ENCODE data around the gene MSI2. TPM values are rescaled to one million over a fixed set of nuclear protein-coding genes. Genes with fewer than 3 reads are reported as not detected.

Gene MSI2
- total RNA-seq, 2 donors from 2014 or later: 23.2 to 30.9 TPM

DNA sequence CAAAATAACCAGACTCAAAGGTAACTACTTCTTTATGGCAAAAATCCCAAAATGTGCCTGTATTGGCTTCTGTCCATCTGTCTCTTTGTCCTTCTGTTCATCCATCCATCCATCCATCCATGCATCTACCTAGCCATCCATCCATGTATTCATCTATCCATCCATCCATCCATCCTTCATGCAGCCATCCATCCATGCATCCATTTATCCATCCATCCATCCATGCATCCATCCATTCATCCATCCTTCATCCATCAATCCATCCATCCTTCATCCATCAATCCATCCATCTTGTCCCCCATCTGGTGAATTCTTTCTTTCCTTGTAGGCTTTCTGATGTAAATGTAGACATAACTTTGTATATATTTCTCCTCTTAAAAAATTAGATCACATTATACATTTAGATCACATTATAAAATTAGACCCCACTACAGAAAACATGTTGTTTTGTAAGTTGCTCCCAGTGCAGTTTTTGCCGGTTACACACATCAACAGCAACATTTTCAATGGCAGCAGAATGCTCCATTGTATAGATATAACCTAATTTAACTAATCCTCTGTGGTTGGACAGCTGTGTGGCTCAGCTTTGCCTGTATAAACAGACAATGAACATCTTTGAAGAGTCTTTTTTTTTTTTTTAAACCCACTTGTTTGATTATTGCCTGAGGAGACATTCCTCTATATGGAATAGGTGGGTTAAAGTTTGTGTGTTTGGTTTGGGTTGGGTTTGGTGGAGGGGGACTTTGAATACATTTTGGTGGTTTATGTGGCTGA lies 72.0 kb downstream of the MSI2 start:
- DNase-seq (ENCODE audit: low spot score): no peak

DNA sequence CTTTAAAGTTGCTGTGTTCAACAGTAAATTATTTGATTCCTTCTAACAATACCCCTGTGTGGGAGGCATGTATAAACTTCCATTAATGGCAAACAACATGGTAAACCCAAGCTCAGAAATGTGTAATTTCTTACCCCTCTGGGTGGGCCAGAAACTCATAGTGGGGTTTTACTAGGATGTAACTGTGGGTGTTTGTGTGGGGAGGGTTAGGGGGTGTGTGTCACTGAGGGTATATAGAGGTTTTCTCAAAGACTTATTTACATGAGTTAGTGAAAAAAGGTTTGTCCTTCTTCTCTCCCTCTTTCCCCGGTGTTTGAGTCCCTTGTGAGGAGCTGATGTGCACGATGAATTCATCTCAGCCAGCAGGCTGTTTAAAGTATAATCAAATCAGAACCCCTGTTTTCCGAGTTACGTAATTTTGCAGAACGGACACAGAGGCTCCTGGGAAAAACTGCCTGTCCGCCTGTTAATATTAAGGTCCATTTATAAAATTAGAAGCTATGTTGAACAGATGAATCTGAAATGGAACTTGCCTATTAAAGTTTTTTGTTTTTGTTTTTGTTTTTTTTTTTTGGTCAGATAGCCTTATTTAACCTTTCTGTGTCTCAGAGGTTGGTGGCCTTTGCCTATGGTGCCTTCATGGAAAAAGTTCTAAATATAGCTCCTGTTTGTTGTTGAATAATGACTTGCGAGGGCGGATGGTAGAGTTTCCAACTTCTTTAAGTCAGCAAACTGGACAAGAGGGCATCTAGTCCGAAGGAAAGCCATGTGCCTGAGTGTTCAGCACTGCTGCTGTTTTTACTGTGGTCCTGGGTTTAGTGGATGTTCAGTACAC lies 73.3 kb downstream of the MSI2 start:
- DNase-seq (ENCODE audit: low spot score): no peak
- intact Hi-C loops (cut with DNase I): no loop called here

More for the DNA sequence above, 72.0 kb downstream of the MSI2 start:
- intact Hi-C loops (cut with DNase I): no loop called here

DNA sequence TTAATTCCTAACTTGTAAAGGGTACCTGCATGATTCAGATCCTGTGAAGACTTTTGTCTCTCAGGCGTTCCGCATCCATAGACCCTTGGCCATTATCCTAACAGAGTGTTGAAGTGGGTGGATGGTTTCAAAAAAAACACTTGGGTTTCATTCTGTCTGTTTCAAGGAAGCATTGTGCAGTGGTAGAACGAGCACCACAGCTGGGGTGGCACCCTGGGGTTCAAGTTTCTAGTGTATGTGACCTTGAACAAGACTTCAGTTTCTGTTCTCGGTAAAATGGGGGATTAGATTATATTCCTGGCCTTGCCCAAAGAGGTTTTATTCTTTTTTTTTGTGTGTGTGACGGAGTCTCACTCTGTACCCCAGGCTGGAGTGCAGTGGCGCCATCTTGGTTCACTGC lies 74.3 kb downstream of the MSI2 start:
- DNase-seq (ENCODE audit: low spot score): no peak

DNA sequence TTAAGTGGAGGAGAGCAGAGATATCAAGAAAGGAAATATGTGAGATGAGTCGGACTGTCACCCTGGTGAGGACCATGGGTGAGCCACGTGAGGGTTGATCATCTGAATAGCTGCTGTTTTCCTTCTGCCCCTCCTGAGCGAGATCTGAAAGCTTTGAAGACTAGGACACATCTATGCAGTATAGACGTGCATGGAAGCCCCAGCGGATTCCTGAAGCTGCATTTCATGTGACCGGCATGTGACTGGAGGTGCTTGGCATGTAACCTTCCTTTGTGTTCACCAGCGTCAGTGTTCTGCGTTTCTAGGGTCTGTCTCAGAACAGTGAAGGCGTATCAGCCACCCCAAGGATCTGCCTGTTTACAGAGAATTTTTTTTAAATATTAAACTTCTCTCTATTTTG lies 75.1 kb downstream of the MSI2 start:
- intact Hi-C loops (cut with DNase I): no loop called here
- DNase-seq (ENCODE audit: low spot score): no peak

More for the DNA sequence above, 74.3 kb downstream of the MSI2 start:
- intact Hi-C loops (cut with DNase I): no loop called here

DNA sequence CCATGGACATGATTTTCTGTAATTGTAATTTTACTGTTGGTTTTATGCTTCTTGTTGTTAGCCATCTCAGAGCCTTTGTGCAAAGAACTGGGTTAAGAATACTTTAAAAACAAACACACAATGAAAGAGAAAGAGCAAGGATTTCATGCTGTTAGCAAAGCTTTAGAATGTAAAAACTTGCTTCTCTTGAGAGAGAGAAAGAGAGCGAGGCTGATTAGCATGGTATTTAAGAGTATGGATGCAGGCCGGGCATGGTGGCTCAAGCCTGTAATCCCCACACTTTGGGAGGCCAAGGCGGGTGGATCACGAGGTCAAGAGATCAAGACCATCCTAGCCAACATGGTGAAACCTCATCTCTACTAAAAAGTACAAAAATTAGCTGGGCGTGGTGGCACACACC lies 76.2 kb downstream of the MSI2 start:
- intact Hi-C loops (cut with DNase I): no loop called here
- DNase-seq (ENCODE audit: low spot score): no peak

DNA sequence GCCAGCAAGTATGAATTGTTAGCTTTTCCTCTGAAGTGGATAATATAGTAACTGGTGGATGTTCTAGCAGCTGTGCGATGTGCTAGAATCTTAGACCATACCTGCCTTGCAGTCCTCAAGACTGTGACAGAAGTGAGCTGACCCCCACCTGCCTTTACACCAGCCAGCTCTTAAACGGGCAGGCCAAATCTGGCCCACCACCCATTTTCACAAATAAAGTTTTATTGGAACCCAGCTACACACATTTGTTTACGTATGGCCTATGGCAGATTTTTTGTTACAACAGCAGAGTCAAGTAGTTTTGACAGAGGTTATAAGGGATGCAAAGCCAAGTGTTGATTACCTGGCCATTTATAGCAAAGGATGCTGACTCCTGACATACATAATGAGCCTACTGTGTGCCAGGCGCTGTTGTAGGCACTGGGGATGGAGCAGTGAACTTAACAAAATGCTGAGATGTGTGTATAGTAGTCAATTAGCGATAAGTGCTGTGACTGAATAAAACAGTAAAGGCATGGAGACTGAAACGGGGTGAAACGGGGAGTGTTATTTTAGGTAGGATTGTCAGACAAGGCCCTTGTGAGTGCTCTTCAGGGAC lies 79.0 kb downstream of the MSI2 start:
- intact Hi-C loops (cut with DNase I): no loop called here

DNA sequence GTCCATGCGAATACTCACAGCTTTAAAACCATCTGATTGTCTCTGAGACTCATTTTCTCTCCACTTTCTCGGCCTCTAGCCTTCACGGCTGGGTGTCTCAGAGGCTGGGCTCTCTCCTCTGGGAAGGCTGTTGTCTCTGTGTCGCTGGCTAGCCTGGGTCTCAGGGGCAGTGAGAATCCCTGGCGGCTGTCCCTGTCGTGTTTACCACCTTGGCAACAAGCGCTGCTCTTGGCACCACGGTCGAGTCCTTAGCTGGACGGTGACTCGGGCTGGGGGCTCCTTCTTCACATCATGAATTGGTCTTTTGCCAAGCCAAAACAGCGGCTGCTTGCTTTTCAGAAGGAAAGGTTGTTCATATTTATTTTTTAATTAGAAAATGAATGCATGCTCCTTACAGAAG lies 81.1 kb downstream of the MSI2 start:
- intact Hi-C loops (cut with DNase I): no loop called here
- no peak for DNase-seq (ENCODE audit: low spot score)

More for the DNA sequence above, 79.0 kb downstream of the MSI2 start:
- DNase-seq (ENCODE audit: low spot score): no peak

DNA sequence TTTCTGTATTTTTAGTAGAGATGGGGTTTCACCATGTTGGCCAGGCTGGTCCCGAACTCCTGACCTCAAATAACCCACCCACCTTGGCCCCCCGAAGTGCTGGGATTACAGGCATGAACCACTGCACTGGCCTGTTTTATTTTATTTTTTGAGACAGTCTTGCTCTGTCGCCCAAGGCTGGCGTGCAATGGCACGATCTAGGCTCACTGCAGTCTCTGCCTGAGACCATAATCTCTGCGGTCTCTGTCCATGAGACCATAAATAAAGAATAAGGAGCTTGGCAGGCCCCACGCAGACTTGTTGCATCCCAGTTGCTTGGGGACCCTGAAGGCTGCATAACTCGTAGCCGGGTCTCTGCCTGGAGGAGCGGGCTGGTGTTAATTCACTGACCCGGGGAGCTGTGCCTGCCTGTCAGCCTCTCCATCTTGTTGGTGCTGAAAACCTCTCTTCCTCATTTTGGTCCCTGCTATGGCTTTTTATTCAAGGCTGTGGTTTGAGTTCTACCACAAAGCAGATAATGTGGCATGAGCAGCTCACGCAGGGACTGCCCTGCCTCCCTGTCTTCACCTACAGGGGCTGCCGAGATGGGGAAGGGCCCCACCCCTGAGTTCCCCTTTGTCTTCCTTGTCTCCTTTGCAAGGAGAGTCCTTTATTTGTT lies 82.1 kb downstream of the MSI2 start:
- intact Hi-C loops (cut with DNase I): no loop called here
- DNase-seq (ENCODE audit: low spot score): no peak

DNA sequence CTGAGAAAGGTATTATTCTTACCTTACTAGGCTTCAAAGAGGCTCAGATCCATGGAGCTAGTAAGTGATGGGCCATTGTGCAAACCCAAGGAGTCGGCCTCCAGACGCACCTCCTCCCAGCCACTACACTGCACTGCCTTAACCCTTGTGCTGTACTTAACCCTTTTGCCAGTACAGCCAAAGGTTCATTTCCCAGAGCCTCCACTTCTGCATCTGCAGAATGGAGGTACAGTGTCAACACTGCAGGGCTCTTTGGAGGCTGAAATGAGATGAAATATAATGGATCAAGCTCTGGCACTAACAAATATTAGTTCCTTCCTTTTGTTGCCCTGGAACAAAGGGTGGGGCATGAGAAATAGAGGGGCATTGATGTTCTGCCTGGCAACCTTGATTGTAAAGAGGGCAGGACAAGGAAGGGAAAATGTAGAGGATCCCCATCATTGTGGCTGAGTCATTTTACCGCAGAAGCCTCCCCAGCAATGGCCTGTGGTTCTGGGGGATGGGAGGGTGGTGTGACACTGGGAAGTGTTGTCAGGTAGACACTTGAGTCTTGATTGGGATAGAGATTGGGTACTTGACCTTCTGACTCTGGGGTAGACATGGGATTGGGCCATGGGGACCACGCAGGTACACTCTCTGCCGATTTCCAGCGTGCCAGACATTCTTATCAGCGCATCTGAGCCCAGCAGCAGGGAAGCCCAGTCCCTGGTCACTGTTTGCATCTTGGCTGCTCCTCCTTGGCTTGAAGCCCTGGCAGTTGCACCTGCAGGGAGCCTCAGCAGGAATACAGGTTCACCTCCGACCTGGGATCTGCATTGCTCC lies 84.0 kb downstream of the MSI2 start:
- no peak for DNase-seq (ENCODE audit: low spot score)
- intact Hi-C loops (cut with DNase I): no loop called here

DNA sequence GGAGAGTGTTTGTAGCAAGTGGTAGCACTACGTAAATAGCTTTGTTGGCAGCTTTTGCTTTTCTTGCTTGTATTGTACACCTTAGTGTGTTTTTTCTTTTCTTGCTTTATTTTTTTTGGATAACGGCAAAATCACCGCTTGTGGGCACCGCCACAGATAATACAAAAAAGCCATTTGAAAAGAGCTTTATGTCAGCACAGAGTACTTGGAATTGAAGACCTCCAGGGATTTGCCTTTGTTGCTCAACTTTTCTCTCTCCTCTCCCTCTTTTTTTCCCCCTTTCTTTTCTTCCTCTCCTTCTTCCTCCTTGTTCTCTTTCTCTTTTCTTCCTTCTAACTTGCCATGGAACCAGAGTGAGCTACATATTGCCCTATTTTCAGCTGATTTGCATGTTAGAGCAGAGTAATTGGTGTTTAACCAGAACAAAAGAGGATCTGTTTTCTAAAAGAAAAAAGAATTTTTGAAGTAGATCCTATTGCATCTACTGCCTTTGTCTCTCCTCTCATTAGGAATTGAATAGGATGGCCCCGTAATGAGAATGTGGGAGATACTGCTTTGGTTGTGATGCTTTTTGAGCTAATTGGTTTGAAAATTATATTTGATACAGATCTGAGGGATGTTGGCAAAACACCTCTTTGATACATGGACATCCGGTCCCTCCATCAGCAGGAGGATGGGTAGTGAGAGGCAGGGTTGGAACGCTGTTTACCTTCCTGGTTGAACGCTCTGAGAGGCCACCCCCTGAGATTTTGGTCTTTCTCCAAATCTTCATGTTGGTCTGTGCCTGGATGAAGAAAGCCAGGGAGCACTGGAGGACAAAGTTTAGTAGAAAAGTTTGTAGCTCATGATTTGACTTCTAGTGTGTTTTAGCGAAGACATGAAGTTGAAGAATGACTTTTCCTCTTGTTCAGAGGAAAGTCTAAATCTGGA lies 85.6 kb downstream of the MSI2 start:
- intact Hi-C loops (cut with DNase I): no loop called here
- no peak for DNase-seq (ENCODE audit: low spot score)

DNA sequence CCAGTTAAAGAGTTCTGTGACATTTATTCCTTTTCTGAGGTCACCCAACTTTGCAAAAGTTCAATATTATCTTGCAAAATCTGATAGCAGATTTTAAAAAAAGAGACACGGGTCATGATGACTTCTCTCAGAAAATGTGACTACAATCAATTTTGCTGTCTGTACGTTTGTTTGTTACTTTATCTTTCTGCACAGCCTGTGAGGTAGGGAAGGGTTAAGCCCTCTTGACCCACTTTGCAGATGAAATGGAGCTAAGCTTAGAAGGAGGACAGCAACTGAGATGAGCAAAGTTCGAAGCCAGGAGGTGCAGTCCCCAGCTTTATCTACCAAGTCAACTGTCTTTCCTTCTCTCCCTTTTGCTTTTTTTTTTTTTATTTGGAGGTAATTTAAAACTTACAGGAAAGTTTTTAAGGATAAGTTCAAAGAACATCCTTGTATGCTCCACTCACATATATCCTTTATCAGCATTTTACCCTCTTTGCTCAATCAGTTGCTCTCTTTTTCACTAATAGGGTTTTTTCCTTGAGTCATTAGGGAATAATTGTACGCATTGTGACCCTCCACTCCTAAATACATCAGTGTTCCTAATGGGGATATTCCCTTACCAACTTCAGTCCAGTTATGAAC lies 86.8 kb downstream of the MSI2 start:
- no peak for DNase-seq (ENCODE audit: low spot score)
- intact Hi-C loops (cut with DNase I): no loop called here

DNA sequence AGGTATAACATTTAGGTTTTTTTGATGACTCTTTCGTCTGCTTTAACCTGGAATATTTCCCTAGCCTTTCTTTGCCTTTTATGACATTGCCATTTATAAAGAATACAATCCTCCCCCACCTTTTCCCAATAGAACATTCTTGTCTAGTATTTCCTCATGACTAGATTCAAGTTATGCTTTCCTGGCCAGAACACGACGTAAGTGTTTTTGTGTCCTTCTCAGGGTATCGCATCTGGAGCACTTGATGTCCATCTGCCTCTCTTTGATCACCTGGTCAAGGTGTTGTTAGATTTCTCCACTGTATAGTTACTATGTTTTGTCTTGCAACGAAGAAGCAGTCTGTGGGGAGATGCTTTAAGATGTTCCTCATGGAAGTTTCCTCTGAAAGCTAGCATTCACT lies 87.4 kb downstream of the MSI2 start:
- intact Hi-C loops (cut with DNase I): no loop called here
- DNase-seq (ENCODE audit: low spot score): no peak

DNA sequence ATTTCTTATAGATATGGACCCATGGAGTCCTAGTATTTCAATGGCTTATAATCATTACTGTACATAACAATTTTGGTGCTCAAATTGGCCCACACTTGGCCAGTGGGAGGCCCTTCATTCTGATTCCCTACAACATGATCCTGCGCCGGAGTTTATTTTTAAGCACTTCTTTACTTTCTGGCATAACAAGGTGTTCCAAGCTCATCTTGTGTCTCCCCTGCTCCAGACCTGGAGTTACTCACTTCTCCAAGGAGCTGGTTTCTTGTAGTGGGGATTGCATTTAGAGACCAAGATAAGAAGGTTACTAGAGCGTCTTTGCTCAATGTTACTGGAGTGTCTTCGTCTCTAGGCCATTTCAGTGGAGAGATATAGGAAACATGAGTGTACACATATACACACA lies 87.9 kb downstream of the MSI2 start:
- DNase-seq (ENCODE audit: low spot score): no peak
- intact Hi-C loops (cut with DNase I): no loop called here

DNA sequence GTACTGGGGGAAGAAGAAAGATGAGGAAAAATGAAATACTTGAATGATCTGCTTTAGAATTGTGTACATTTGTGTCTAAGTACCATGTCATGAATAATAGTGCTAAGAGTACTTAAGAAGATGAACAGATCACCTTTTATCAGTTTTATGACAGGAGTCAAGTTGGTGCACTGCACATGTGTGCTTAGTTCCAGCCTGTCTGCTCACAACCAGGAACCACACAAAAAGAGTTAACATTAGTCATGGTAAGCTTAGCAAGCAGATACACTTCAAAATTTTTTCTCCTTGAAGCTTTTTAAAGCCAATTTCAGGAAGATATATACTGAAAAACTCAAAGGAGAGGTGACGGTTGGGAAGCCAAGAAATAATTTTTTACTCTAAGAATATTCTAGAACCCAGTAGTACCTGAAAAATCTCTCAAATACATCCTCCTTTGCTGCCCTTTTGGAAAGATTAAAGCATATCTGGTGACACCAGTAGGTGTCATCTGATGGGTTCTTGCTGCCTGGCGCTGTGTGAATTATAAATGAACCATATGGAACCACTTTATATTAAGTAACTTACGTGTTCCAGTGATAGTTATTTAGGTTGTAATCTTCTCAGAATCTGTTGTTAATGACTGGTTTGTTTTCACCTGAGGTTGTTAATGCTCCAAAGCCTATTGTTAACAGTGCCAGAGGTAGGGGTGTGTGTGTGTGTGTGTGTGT lies 93.4 kb downstream of the MSI2 start:
- intact Hi-C loops (cut with DNase I): no loop called here
- no peak for DNase-seq (ENCODE audit: low spot score)

DNA sequence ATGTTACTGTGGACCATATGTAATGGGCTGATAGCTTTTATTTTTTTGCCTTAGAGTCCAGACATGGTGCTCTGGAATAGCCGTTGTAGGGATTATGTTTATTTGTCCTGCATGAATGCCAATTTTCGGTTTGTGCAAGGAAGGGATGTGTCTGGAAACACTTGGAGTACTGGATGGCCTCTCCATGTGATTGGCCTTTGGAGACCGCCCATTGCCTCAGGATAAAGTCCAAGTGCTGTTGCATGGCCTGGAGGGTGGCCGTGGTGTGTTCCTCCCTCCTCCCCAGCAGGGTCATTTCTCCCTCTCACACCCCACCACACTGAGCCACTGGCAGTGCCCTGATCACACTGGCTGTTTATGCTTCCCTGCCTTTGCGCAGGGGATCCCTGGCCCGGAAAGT lies 93.9 kb downstream of the MSI2 start:
- DNase-seq (ENCODE audit: low spot score): peak; percentile 87
- intact Hi-C loops (cut with DNase I): no loop called here

DNA sequence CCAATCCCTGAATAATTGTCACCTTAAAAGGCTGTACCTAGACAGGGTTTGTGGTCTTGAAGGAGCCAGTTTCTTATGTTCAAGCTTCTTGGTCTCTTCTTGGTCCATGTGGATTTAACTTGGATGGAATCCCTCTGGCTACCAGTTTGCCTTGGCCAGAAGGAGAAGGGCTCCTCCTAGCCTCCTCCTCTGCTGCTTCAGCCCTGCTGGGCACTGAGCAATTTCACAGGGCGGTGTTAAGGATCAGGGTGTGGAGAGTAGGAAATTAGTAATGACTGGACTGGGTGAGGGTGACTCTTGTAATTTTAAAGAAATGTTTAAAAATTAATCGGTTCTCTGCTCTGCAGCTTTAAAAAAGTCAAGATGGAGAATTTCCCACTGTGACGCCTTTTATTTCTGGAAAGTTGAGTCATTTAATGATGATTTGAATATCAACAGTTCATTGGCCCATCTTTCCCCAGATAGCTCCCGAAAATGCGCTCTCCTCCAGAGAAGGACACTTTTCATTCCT lies 96.4 kb downstream of the MSI2 start:
- DNase-seq (ENCODE audit: low spot score): no peak
- intact Hi-C loops (cut with DNase I): no loop called here

DNA sequence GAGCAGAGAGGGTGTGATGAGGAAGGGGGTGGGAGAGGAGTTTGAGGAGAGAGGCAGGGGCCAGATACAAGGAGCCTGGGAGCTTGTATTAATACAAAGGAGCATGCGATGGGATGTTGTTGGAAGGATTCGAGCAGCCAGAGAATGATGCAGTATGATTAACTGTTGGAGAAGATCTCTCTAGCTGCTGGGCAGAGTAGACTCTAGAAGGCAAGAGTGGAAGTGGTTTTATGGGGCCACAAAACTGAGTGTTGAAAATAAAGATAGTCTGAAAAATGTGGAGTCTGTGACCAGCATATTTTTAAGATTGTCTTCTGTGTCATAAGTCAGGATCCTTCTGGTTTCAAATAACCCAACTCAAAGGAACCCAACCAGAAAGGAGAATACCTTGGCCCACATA lies 98.3 kb downstream of the MSI2 start:
- no peak for DNase-seq (ENCODE audit: low spot score)
- intact Hi-C loops (cut with DNase I): no loop called here
